RKO (cell line): ENCODE data around the gene CHIT1.
"Not testable (repeated sequence)": the region's sequence is repeated elsewhere in the genome, so short reads cannot be mapped to it uniquely, and the experiment has no call there.

Source experiments
- DNase-seq: peaks from one replicate; pipeline ENCODE4 v3.0.0-alpha.2; 2016; ENCODE audit warnings: low spot score

Gene CHIT1

GRCh38 chr1:203265541-203265940, 36.1 kb upstream of the CHIT1 start:
- DNase-seq: no peak

- no peak for DNase-seq
Observed at GRCh38 chr1:203264052-203264501, 34.6 kb upstream of the CHIT1 start.

- no peak for DNase-seq
Observed at GRCh38 chr1:203263496-203263895, 34.0 kb upstream of the CHIT1 start.

- DNase-seq: peak; percentile 15
Observed at GRCh38 chr1:203256636-203257035, 27.2 kb upstream of the CHIT1 start.

- not testable (repeated sequence) for DNase-seq
Observed at GRCh38 chr1:203254782-203255181, 25.3 kb upstream of the CHIT1 start.

DNA sequence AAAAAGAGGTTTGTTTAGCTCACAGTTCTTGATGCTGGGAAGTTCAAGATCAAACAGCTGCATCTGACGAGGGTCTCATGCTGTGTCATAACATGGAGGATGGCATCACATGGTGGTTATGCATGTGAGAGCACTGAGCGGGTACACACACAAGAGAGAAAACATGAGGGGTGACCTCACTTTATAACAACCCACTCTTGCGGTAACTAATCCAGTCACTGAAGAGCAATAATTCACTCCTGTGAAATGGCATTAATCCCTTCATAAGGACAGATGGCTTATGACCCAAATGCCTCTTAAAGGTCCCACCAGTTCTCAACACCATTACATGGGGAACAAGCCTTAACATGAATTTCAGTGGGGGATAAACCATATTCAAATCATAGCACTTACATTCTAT, 23.2 kb upstream of the CHIT1 start:
- DNase-seq: no peak

DNA sequence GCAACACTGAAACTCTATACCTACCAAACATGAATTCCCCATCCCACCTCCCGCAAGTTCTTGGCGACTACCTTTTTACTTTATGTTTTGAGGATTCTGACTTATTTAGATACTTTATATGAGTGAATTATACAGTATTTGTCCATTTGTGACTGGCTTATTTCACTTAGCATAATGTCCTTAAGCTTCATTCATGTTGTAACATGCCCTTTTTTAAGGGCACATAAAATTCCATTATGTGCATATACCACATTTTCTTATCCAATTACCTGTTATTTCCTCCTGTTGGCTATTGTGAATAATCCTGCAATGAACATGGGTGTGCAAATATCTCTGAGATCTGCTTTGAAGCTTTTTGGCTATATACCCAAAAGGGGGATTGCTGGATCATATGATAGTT, 22.0 kb upstream of the CHIT1 start:
- DNase-seq: no peak

- DNase-seq: no peak
Observed at GRCh38 chr1:203250911-203251310, 21.4 kb upstream of the CHIT1 start.

DNA sequence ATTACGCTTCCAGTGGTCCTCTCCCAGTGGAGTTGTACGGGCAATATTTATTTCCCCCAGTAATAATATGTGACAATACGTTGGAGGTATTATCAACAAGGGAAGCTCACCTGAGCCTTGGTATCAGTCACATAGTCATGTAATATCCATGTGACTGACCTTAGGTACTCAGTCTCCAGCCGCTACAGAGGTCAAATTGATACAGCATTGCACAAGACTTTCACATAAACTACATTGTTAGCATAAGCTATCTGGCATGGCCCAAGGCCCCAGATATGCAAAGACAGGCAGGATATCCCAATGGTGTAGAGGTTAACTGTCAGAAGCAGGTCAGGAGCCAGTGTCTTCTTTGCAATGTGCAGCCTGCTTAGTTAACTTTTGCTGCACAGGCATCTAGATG, 15.3 kb upstream of the CHIT1 start:
- DNase-seq: no peak

DNA sequence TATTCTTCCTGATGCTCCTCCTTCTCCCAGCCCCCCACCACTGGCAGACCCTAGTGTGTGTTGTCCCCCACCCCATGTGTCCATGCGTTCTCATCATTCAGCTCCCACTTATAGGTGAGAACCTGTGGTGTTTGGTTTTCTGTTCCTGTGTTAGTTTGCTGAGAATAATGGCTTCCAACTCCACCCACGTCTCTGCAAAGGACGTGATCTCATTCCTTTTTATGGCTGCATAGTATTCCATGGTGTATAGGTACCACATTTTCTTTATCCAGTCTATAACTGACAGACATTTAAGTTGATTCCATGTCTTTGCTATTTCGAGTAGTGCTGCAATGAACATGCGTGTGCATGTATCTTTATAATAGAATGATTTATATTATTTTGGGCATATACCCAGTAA, 12.2 kb upstream of the CHIT1 start:
- not testable (repeated sequence) for DNase-seq

DNA sequence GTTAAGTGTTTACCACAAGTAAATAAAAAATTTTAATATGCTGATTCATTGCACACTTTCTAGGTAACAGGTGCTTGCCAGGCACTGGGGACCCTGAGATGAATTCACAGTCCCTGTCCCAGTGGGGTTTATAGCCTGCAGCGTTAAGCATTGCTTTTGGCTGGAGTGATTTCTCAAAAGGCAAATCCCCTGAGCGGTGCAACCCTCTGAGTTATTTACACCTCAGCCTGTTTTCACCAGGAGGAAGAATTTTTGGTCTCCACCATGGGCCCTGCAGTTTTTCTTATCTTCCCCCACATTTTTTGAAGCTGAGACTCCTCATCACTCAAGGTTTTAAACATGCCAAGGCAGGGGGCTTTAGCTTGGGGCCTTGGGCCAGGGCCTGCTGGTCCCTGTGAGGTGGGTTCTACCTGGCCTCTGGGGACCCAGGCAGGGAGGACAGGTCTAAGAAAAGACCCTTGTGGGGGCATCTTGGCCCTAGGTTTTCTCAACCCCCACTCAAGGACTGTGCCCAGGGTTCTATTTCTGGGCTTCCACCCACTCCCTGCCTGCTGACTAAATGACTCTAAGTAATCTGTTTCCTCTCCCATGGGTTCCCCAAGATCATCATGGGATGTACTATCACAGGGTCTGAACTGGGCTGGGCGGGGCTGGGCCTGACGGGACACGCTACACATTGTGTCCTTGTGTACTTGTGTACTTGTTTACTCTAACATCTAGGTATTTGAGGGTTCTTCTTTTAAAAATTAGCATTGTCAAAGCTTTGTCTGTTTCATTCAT, 10.2 kb upstream of the CHIT1 start:
- no peak for DNase-seq

DNA sequence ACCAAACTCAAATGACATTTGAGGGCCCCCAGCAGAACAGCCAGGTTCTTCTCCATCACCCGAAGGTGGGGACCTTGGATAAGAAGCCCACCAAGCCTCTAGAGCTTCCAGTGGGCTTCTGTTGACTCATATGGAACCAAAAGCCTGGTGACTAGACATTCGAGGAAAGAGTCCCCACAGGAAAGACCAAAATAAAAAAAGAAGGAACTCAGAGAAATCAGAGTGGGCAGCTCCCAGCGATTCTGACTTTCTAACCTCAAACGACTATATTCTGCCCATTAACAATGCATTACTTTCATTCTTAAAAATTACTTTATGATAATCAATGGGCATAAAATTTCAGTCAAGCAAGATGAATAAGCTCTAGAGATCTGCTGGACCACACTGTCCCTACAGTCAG, 9.6 kb upstream of the CHIT1 start:
- DNase-seq: no peak

DNA sequence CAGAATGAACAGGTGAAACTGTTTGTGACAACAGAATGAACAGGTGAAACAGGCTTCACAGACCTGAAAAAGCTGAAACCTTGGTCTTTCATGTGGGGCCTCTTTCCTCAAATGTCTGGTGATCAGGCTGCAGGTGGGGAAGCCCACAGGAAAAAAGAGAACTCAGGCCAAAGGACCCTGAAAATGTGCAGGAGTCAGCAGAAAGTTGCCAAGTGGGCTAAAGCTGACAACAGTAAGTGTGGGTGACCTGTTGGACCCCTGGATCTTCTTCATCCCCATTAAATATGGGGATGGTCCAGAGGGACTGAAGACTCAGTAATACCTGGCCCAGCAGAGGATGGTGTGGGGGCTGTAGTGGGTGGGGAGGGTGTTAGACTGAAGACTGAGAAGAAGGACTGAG, 9.1 kb upstream of the CHIT1 start:
- DNase-seq: no peak

DNA sequence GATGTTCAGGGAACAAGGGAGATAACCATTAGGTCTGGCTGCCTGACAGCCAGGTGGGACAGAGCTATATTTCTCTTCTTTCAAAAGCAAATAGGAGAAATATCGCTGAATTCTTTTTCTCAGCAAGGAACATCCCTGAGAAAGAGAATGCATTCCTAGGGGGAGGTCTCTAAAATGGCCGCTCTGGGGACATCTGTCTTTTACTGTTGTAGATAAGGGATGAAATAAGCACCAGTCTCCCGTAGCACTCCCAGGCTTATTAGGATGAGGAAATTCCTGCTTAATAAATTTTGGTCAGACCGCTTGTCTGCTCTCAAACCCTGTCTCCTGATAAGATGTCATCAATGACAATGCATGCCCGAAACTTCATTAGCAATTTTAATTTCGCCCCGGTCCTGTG, 5.4 kb upstream of the CHIT1 start:
- not testable (repeated sequence) for DNase-seq

DNA sequence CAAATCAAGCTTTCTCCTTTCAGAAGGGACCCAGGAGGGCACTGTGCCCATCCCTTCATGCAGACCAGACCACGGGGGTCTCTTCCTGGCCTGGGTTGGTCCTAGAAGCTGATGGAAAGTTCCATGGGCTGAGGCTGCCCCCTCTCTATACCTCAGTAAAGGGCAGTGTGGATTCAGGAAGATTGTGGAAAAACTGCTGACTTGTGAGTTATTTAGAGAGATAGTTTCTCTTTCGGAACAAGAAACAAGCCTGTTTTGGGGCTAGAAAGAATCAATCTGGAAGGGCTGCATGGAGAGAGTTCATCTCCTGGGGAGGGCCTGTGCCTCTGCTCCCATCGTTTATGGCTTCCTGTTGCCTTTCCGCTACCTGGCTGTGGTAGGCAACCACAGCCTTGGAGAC, 803 bp downstream of the CHIT1 start:
- DNase-seq: no peak

GRCh38 chr1:203227371-203228083, 1.9 kb downstream of the CHIT1 start:
- no peak for DNase-seq

DNA sequence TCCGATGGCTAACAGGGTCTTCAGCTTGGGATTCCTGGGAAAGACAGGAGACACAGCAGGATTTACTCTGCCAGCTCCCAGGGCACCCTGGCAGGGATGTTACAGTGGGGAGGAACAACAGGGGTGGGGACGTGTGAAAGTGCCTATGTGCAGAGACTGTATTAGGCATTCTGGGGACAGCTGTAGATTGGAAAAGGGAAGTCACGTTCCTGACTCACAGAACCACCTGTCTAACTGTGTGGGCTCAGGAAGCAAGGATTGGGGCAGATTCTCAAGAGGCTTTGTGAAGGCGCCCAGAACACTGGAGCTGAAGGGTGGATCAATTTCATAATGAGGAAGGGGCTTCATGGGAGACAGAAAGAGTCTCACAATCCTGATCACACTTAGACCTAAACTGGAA, 4.4 kb downstream of the CHIT1 start:
- no peak for DNase-seq

DNA sequence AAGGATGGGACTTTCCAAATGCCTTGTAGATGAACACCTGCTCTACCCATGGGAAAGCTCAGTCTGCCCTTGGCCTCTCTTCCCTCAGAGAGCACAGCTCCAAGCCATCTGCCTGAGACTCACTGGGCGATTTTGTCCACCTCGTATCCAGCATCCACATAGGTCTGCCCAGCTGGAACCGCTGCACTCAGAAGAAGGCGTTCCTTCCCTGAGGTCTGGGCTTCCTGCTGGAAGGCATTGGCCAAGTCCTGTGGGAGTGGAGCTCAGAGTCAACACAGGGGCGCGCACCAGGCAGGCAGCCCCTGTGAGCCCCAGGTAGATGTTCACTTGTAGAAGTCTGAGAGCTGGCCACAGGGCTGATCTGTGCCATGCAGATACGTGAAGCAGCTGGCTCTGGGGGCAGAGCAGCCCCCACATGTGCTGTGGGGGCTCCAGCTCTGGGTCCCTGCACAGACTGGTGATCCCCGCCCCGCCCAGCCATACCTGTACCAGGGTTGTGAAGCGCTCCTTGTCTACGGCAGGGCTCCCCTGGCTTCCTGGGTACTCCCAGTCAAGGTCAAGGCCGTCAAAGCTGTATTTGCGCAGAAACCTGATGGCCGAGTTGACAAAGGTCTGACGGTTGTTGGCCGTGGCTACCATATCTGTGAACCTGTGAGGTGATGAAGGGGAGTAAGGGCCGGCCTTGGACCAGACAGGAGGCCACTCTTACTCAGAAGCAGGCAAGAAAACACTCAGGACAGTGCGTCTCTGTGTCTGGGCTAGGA, 6.3 kb downstream of the CHIT1 start:
- no peak for DNase-seq

DNA sequence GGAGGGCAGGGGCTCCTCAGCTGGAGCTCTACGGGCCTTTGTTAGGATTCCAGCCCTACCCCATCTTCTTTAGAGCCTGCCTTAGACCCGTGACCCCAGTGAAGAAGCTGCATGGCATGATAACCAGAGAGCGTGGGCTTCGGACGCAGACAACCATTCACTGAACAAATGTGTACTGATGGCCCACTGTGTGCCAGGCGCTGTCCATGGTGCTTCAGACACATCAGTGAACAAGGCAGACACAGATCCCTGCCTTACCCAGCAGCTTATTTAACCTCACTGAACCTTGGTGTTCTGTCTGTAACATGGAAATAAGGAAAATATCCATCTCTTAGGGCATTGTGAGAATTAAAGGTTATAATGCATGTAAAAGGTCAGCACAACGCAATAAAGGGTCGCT, 9.5 kb downstream of the CHIT1 start:
- DNase-seq: no peak

DNA sequence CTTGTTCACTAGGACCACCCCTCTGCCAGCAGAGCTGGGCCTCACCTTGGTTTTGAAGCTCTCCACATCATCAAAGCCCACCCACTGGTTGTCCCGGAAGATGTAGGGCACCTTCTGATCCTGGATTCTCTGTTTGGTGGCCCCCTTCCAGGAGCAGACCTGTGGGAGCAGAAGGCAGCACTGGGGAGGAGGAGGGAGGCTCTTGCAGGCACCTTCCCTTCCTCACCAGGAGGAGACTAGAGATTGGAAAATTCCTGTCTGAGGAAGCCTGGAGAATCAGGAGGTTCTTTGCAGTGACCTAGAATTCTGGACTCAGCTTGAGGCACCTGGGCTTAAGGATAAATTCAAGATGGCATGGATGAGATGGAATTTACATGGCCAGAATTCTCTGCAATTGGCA, 10.3 kb downstream of the CHIT1 start:
- DNase-seq: no peak

DNA sequence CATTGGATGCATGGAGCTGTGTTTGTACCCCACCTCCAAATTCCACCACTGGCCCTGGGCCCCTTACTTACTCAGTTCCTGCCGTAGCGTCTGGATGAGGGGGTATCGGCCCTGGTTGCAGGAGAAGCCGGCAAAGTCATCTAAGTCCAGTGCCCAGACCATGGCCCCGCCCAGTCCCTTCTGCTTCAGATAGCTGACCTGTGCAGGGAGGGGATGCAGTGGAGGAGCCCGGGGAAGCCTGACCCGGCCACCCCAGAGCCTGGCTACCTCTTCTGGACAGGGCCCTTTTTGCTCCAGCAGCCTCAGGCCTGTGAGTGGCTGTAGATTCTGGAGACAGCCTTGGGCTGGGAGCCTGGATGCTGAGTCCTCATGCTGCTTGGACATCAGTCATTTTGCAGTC, 11.8 kb downstream of the CHIT1 start:
- no peak for DNase-seq

- DNase-seq: no peak
Observed at GRCh38 chr1:203217139-203217655, 12.3 kb downstream of the CHIT1 start.
